GM18502 (cell line): ENCODE results near the gene THEMIS.
"Not testable (repeated sequence)": the region's sequence is repeated elsewhere in the genome, so short reads cannot be mapped to it uniquely, and the experiment has no call there.

Source experiments
- ATAC-seq: cut with Tn5 transposase; IDR thresholded peaks from one replicate; pipeline ENCODE4 v1.9.1; 2021; ENCODE audit warnings: mild to moderate bottlenecking; ENCODE audit not compliant: unreplicated experiment, poor library complexity

The THEMIS gene

DNA sequence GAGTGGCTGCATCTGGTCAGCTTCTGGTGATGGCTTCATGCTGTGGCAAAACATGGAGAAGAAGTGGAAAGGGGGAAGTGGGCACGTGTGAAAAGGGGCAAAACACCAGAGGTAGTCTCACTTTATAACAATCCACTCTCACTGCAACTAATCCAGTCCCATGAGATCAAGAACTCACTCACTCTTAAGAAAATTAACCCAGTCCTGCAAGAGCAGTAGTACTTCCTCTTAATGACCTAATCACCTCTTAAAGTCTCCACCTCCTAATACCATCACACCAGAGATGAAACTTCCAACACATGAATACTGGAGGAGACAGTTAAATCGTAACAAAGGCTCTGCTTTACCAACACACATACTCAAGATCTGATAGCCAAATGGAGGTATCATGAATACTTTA is 152.6 kb downstream of the THEMIS start:
- ATAC-seq: no peak

DNA sequence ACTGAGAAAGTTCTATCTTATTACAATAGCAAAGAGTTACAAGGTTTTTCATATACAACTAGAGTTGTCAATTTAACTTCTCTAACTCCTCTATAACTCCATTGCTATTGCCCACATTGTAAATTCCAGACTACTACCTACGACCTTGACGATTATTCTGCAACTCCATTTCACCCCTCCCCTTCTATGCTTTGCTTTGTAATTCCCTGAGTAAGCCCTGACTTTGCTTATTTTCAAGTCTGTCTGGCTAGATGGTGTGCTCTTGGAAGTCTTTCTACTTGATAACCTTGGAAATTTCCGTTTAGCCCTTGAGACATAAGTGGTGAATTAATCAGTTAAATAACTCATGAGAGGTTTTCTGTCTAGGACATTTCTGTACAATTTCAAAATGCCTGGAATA is 162.4 kb downstream of the THEMIS start:
- ATAC-seq: no peak

DNA sequence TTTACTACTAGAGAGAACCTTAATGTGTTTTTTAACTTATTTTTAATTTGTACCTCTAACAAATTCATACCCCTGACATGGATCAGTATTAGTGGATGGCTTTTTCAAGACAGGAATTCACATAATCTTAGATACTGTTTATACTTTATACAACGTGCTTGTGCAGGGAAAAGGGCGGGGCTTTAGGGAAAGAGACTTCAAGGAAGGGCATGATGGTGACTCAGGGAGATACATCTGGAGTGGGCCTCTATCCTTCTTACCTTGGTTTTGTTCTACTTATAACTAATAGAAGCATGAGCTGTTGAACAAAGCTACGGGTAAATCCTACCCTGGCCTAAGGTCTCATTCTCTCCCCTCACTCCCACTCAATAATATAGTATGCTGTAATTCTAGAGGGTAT is 163.1 kb downstream of the THEMIS start:
- no peak for ATAC-seq

DNA sequence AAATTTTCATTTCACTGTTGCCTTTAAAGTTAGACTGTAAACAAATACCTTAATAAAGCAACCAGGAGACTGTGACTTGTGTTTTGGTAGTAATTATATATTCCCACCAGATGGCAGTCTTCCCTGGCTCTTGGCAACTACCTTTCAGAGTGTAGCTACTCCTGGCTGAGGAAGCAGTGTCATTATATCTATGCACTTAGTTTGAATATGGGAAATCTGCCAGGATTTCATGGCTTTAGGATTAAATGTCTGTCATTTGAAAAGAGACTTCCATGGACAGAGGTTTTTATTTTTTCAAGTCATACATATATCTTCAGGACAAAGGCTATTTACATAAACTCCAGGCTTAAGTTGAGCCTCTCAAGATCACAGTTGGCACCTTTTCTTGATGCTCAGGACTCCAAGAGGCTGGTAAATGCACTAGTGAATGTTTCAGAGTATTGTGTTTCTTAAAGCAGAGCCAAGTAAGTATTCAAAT is 163.8 kb downstream of the THEMIS start:
- ATAC-seq: peak; percentile 95

DNA sequence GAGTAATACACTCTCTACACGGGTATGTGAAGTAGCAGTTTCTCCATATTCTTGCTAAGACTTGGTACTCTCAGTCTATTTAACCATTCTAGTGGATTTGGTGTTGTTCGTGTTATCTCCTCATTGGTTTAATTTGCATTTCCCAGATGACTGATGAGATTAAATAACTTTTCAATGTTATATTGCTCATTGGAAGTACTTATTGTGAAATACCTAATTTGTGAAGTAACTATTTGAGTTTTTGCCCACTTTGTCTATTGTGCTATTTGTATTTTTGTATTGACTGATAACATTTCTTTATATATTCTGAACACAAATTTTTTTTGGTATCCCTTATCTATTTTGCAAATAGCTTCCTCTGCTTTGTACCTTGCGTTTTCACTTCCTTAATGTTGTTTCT is 167.9 kb downstream of the THEMIS start:
- no peak for ATAC-seq

DNA sequence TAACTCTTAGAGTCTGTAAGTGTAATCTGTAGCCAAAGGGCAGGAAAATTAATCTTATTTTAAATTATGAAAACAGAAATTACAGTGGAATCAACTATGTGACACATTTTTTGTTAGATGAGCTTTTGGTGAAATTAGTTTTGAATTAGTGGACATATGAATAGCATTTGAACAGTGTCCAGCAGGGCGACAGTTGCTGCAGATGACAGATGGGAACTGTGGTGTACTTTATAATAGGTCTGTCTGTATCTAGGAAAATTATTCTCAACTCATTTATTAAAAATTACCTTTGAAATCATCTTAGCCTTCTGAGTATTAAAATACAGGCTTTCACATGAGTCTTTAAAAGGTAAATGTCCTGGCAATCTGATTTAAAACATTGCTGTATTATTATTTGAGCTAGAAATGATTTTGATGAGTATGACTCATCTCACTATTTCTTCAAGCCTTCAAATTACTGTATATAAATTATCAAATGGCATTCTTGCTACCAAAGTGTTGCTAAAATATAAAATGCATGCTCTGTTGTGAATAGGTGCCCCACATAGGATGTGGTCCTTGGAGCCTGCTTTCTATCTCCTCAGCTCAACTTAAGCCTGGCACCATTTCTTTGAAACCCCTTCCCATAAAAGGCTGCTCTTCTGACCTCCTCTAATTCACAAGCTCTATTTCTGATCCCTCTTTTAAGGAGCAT is 173.5 kb downstream of the THEMIS start:
- no peak for ATAC-seq

DNA sequence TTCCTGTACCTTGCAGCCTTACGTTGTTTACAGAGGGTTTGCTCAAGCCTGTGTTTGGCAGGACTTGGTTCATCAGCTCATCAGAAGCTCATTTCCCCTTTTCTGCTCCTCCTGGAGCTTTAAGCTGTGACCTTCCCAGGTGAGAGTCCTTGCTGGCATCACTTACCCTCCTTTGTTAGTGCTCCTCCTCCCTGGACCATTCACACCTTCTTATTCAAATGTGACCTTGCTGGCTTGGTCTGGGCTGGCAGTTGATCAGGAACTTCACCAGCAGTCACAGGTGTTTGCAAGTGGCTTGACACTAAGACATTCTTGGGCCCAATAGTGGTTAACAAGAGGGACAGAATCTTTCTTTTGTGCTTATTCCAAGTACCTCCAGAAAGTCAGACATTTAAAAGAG is 175.0 kb downstream of the THEMIS start:
- no peak for ATAC-seq

DNA sequence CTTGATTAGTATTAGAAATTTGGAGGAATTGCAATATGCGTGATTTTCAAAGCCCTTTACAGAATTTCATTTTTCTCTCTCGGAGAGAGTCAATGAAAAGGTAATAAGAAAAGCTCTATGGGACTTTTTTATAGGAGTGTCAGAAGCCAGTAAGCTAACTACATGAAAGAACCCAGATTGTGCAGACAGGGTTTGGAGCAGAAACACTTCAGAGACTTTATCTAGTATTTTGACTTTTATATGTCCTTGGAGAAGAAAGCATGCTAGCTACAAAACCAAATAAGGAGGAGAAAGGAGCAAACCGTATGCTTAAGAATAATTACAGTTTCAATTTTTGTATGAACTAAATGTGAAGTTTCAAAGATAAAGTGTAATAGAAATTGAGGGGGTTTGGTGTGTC is 182.2 kb downstream of the THEMIS start:
- no peak for ATAC-seq

DNA sequence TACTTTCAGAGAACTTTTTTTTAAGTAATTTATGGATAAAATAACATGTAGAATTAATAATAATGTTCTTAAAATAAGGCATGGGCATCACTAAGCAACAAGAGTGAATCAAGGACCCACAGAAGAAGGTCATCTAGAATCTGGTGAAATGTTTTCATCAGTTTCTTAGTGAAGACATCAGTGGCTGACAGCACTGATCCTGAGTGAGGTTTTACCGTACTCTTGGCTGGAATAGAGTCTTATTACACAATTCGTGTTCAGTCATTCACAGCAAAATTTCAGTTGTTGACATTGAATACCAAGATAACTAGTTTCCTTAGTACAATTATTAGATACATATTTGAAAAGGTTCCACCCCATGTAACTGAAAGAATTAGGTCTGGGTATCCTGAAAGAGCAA is 183.5 kb downstream of the THEMIS start:
- no peak for ATAC-seq

DNA sequence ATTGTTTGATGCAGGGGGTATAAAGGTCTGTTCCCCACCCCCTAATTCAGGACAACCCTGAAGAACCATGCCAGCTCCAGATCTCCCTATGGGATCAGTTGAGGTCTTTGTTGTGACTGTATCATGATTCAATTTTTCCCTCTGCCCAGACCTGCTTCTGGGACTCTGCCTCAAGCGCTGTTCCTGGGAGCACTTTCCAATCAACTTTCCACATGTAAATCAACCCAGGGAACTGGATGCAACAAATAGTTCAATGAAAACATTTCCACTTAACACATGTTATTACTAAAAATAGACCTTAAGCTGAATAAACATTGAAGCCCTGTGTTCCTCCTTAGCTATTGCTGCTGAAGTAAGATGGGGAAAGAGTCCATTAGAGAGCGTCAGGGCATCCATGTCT is 184.4 kb downstream of the THEMIS start:
- no peak for ATAC-seq

DNA sequence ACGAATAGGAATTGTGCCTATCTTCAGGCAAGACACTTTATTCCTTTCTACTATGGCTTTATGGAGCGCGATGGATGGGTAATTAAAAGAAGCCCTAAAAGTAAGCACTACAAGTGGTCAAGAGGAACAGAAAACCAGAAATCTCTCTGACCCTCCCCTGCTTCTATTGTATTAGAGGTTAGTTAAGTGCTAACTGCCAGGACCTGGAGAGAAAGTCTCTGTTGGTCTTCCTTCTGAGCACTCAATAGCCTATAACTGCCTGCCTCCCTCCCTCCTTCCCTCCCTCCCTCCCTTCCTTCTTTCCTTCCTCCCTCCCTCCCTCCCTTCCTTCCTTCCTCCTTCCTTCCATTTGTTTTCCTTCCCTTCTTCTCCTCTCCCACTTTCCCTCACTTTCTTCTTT is 190.2 kb downstream of the THEMIS start:
- no peak for ATAC-seq

DNA sequence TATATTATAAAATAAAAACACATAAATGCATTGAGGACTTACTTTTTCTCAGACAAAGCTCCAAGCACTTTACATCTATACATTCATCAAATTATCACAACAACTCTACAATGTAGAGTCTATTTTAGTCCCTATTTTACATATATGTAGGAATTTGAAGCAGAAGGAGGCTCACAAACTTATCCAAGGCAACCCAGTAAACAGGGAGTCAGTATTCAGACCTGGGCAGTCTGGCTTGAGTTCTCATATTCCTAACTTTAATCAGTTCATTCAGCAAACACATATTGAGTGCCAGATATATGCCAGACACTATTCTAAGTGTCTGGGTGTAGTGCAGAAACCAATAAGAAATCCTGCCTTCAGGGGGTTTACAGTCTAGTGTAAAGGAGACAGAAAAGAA is 194.6 kb downstream of the THEMIS start:
- no peak for ATAC-seq

DNA sequence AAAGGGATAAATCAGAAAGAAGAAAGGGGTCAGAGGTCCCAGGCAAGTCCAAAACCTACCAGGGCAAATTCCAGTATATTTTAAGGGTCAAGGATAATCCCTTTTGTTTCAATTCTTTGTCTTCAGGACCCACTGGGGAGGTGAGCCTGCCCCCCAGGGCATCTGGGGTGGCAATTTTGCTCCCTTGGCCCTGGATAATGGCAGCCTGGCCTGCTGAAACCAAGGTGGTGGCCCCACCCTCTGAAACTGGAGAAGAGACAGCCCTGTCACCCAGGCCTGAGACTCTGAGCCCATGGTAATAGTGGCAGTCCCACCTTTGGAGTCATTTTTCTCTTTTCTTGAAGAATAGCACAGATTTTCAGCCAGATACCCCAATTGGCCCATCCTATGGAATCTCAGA is 205.8 kb downstream of the THEMIS start:
- ATAC-seq: no peak

DNA sequence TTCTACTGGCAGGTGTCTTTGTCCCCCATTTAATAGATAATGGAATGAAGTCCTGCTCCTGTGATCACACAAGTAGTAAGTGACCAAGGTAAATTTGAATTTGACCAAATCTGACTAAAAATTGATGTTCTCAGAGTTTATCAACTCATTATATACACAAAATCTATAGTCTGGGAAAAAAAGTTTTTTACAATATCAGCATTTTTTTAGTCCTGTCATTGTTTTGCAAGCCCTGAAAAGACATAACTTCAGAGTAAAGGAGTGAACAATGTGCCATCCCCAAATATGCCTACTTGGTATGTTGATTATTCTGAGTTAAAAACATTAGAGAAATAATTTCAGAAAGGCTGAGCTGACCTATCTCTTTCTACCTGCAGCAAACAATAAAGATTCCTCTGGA is 209.7 kb downstream of the THEMIS start:
- ATAC-seq: no peak

DNA sequence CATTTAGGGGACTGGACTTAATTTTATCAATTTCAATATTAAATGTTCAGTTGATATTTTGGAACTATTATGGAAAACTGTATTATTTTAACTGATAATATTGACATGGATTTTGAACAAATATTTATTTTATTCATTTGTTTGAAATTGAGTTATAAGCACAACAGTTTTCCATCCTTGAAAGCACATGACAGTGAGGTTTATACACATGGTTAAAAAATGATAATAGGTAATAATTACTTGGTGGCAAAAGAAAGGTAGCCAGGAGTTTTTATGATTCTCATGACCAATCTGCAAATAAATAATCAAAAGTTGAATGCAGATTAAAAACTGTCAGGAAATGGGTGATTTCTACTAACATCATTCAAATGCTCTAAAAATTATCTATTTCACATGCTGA is 210.3 kb downstream of the THEMIS start:
- ATAC-seq: no peak

DNA sequence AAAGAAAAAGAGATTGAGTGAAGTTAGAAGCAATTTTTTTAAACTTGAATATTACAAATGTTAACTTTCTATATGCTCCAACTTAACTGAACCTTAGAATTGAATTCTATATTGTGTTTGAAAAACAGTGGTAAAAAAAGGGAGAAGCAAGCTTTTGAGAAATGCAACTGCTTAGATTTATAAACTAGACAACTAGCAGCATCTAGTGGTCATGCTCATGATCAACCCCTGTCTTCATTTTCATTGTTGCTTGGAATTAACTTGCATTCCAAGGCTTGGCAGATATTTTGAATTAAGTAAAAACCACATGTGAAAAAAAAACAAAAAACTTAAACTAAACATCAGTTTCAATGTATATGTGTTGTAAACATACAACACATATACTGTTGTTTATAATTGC is 210.8 kb downstream of the THEMIS start:
- ATAC-seq: no peak

DNA sequence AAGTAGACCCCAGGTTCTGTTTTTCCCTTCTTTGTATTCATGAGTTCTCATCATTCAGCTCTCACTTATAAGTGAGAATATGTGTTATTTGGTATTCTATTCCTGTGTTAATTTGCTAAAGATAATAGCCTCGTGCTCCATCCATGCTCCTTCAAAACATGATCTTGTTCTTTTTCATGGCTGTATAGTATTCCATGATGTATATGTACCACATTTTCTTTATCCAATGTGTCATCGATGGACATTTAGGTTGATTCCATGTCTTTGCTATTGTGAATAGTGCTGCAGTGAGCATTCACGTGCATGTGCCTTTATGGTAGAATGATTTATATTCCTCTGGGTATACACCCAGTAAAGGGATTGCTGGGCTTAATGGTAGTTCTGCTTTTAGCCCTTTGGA is 213.4 kb downstream of the THEMIS start:
- ATAC-seq: not testable (repeated sequence)

DNA sequence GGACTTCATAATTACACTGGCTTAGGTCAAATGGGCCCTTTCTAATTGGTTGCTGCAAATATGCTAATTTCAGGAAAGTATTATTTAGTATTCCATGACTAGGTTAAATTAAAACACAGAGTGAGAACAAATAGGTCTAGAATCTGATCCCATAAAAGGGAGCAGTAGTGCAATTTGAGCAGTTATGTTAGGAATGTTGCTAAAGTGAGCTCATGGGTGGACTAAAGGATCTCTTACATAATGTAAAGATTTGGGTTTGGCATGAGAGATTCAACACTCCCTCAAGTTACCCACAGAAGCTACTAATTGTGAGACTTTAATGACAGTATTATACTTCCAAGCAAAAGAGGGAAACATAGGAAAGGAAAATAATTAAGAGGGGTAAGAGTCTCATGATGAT is 214.8 kb downstream of the THEMIS start:
- ATAC-seq: no peak

DNA sequence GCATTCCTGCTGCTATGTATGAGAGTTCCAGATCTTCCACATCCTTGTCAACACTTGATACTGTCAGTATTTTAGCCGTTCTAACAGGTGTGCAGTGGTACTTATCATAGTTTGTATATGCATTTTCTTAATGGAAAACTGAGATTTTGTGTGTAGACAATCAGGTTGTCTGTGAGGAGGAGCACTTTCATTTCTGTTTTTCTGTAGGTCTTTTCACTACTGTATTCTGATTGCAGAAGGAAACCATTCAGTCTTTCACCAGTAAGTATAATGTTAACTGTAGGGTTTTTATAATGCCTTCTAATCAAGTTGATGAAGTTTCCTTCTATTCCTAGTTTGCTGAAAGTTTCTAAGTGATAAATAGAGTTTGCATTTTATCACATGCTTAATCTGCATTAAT is 216.4 kb downstream of the THEMIS start:
- no peak for ATAC-seq
